HepG2 (cell line): ENCODE measurements around the gene ZP2. TPM values are rescaled to one million over a fixed set of nuclear protein-coding genes. Genes with fewer than 3 reads are reported as not detected.

ENCODE experiments used
- AGO1 ChIP-seq: fragments of 200-400 bp; formaldehyde crosslinking; IDR thresholded peaks from 2 replicates; pipeline ENCODE4 v1.6.1; 2017; ENCODE audit warnings: mild to moderate bottlenecking, low read depth, low read length, moderate library complexity; ENCODE audit not compliant: poor library complexity, severe bottlenecking
- BORCS8-MEF2B ChIP-seq: sonication (generic); formaldehyde crosslinking; IDR thresholded peaks from 2 replicates; pipeline ENCODE4 v1.8.0; 2022; ENCODE audit warnings: mild to moderate bottlenecking, missing genetic modification reagents
- BRCA1 ChIP-seq: sonication (generic); formaldehyde crosslinking; IDR thresholded peaks from 2 replicates; pipeline ENCODE4 v1.4.0; 2020; ENCODE audit warnings: missing genetic modification reagents
- DNMT1 ChIP-seq: sonication (generic); formaldehyde crosslinking; IDR thresholded peaks from 2 replicates; pipeline ENCODE4 v1.5.1; 2020; ENCODE audit warnings: mild to moderate bottlenecking, missing genetic modification reagents
- GATAD1 ChIP-seq: IDR thresholded peaks from 2 replicates; pipeline ENCODE4 v1.6.1; 2016; ENCODE audit warnings: missing genetic modification reagents, missing compliant biosample characterization
- HMG20A ChIP-seq: IDR thresholded peaks from 2 replicates; pipeline ENCODE4 v1.6.1; 2016; ENCODE audit warnings: borderline replicate concordance
- HNRNPL ChIP-seq: fragments of 200-400 bp; formaldehyde crosslinking; IDR thresholded peaks from 2 replicates; pipeline ENCODE4 v1.6.1; 2017; ENCODE audit warnings: mild to moderate bottlenecking, low read depth, low read length
- JARID2 ChIP-seq: sonication (generic); formaldehyde crosslinking; IDR thresholded peaks from 2 replicates; pipeline ENCODE4 v1.8.1; 2023; ENCODE audit warnings: missing genetic modification reagents, inconsistent platforms; ENCODE audit not compliant: insufficient replicate concordance
- KDM6A ChIP-seq: IDR thresholded peaks from 2 replicates; pipeline ENCODE4 v1.6.1; 2016; ENCODE audit warnings: low read depth
- MYC ChIP-seq: sonication (generic); formaldehyde crosslinking; IDR thresholded peaks from 2 replicates; pipeline ENCODE4 v1.9.0; 2021; ENCODE audit warnings: missing genetic modification reagents, borderline replicate concordance
- NBN ChIP-seq: fragments of 450-650 bp; conservative IDR thresholded peaks from 2 replicates; pipeline ENCODE4 v1.6.1; 2017
- NFKBIZ ChIP-seq: IDR thresholded peaks from 2 replicates; pipeline ENCODE4 v1.6.1; 2018; ENCODE audit warnings: missing genetic modification reagents, missing compliant biosample characterization
- NFRKB ChIP-seq: fragments of 450-650 bp; IDR thresholded peaks from 2 replicates; pipeline ENCODE4 v1.6.1; 2017
- NFYB ChIP-seq: sonication (generic); formaldehyde crosslinking; IDR thresholded peaks from 2 replicates; pipeline ENCODE4 v1.4.0; 2020; ENCODE audit warnings: missing genetic modification reagents
- RARG ChIP-seq: sonication (generic); formaldehyde crosslinking; IDR thresholded peaks from 2 replicates; pipeline ENCODE4 v1.4.0; 2020; ENCODE audit warnings: low read depth, mild to moderate bottlenecking, missing genetic modification reagents
- RNF2 ChIP-seq: fragments of 450-650 bp; conservative IDR thresholded peaks from 2 replicates; pipeline ENCODE4 v1.6.1; 2016; ENCODE audit warnings: low read depth
- RORA ChIP-seq: sonication (generic); formaldehyde crosslinking; IDR thresholded peaks from 2 replicates; pipeline ENCODE4 v1.5.0; 2020; ENCODE audit warnings: mild to moderate bottlenecking, missing genetic modification reagents, moderate library complexity
- SCMH1 ChIP-seq: sonication (generic); formaldehyde crosslinking; IDR thresholded peaks from 2 replicates; pipeline ENCODE4 v1.9.0; 2021; ENCODE audit warnings: missing genetic modification reagents, mild to moderate bottlenecking, borderline replicate concordance
- SIN3A ChIP-seq: IDR thresholded peaks from 2 replicates; pipeline ENCODE4 v1.6.1; 2011; ENCODE audit warnings: low read depth, mild to moderate bottlenecking, control low read depth, low read length, borderline replicate concordance
- SP5 ChIP-seq: IDR thresholded peaks from 2 replicates; pipeline ENCODE4 v1.6.1; 2016; ENCODE audit warnings: low read depth, borderline replicate concordance
- THYN1 ChIP-seq: sonication (generic); formaldehyde crosslinking; IDR thresholded peaks from 2 replicates; pipeline ENCODE4 v1.8.1; 2023; ENCODE audit warnings: low read depth, mild to moderate bottlenecking, moderate library complexity, missing genetic modification reagents, borderline replicate concordance
- TOPORS ChIP-seq: sonication (generic); formaldehyde crosslinking; IDR thresholded peaks from 2 replicates; pipeline ENCODE4 v1.8.0; 2023; ENCODE audit warnings: mild to moderate bottlenecking, missing genetic modification reagents
- ZFP36 ChIP-seq: fragments of 150-350 bp; IDR thresholded peaks from 2 replicates; pipeline ENCODE4 v1.6.1; 2018; ENCODE audit warnings: borderline replicate concordance, low read length, low read depth; ENCODE audit not compliant: partially characterized antibody
- ZNF232 ChIP-seq: sonication (generic); formaldehyde crosslinking; IDR thresholded peaks from 2 replicates; pipeline ENCODE4 v1.4.0; 2020; ENCODE audit warnings: missing genetic modification reagents, borderline replicate concordance
- ZNF260 ChIP-seq: sonication (generic); formaldehyde crosslinking; IDR thresholded peaks from 2 replicates; pipeline ENCODE4 v1.4.0; 2020; ENCODE audit warnings: missing genetic modification reagents, low read depth, mild to moderate bottlenecking, borderline replicate concordance
- ZNF3 ChIP-seq: IDR thresholded peaks from 2 replicates; pipeline ENCODE4 v1.7.0; 2017; ENCODE audit warnings: inconsistent platforms
- ZNF33B ChIP-seq: sonication (generic); formaldehyde crosslinking; IDR thresholded peaks from 2 replicates; pipeline ENCODE4 v1.5.1; 2020; ENCODE audit warnings: mild to moderate bottlenecking, missing genetic modification reagents
- ZNF501 ChIP-seq: sonication (generic); formaldehyde crosslinking; IDR thresholded peaks from 2 replicates; pipeline ENCODE4 v1.5.1; 2020; ENCODE audit warnings: mild to moderate bottlenecking, moderate library complexity, missing genetic modification reagents
- ZNF773 ChIP-seq: sonication (generic); formaldehyde crosslinking; IDR thresholded peaks from 2 replicates; pipeline ENCODE4 v1.4.0; 2020; ENCODE audit warnings: missing genetic modification reagents, borderline replicate concordance
- ZNF780A ChIP-seq: sonication (generic); formaldehyde crosslinking; IDR thresholded peaks from 2 replicates; pipeline ENCODE4 v1.8.0; 2022; ENCODE audit warnings: mild to moderate bottlenecking, missing genetic modification reagents, moderate library complexity
- ZSCAN12 ChIP-seq: sonication (generic); formaldehyde crosslinking; IDR thresholded peaks from 2 replicates; pipeline ENCODE4 v1.9.0; 2021; ENCODE audit warnings: mild to moderate bottlenecking, missing genetic modification reagents
- ZSCAN30 ChIP-seq: sonication (generic); formaldehyde crosslinking; IDR thresholded peaks from 2 replicates; pipeline ENCODE4 v1.5.0; 2020; ENCODE audit warnings: mild to moderate bottlenecking, missing genetic modification reagents
- polyA plus RNA-seq, 8 experiments: library from polyadenylated mRNA; depleted of rRNA in 3 of 8; stranded (reverse) in 7 of 8; unstranded in 1 of 8; fragments of >200 nt; fragmentation: Illumina TruSeq in 4 of 8; extraction: Trizol in 4 of 8; gene quantifications; 2 replicates each; pipeline versions ENCODE4 v1.2.1 to v1.2.3, GENCODE V29; 2011 to 2016; ENCODE audit warnings: low read depth in 4 of 8, missing spikeins in 1 of 8, mixed read lengths in 1 of 8; ENCODE audit not compliant: insufficient read depth in 1 of 8
- total RNA-seq, 5 experiments: library from RNA; depleted of rRNA; stranded (reverse); fragments of >200 nt; fragmentation: Illumina TruSeq; extraction: Trizol; gene quantifications; 2 replicates each; pipeline ENCODE4 v1.2.3, GENCODE V29; 2016; ENCODE audit warnings: low read depth in 1 of 5
- TF ChIP-seq, protein P1 (sequence below): sonication (generic); formaldehyde crosslinking; IDR thresholded peaks from 2 replicates; pipeline ENCODE4 v1.8.1; 2023; ENCODE audit warnings: missing genetic modification reagents, mild to moderate bottlenecking, borderline replicate concordance
- TF ChIP-seq, protein P2 (sequence below): sonication (generic); formaldehyde crosslinking; IDR thresholded peaks from 2 replicates; pipeline ENCODE4 v1.5.0; 2020; ENCODE audit warnings: missing genetic modification reagents

Gene ZP2
- total and polyA plus RNA-seq, 2 of the 13 experiments (the other 11 are each of a cell fraction or from before 2014, with no cell fraction given), result not detected

DNA sequence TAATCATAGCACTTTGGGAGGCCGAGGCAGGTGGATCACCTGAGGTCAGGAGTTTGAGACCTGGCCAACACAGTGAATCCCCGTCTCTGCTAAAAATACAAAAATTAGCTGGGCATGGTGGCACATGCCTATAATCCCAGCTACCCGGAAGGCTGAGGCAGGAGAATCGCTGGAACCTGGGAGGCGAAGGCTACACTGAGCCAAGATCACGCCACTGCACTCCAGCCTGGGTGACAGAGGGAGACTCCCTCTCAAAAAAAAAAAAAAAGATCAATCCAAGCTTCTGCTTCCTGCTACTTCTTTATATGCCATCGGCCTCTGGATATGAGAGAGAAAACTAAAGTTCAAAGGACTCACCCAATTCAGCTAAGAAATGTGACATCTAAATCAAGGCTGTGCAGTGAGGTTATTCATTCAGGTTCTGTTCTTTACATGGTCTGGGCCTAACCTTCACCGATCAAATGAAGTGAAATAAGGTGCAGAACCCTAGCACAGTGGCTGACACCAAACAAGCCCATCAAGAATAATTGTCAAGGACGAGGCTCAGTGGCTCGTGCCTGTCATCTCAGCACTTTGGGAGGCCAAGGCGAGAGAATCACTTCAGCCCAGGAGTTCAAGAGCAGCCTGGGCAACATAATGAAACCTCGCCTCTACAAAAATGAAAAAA is 25.6 kb downstream of the ZP2 start (continued):
- TF ChIP-seq RORA (CRISPR knock-in tag) (no peak), ZNF33B (CRISPR knock-in tag) (no peak), RARG (no peak), DNMT1 (CRISPR knock-in tag) (no peak), SP5 (CRISPR knock-in tag) (no peak), SIN3A (no peak), ZNF3 (CRISPR knock-in tag) (no peak), SCMH1 (no peak), KDM6A (CRISPR knock-in tag) (no peak), GATAD1 (CRISPR knock-in tag) (no peak), THYN1 (CRISPR knock-in tag) (no peak), MYC (no peak), AGO1 (no peak), ZNF260 (CRISPR knock-in tag) (no peak), ZNF773 (CRISPR knock-in tag) (no peak), TOPORS (CRISPR knock-in tag) (no peak), NBN (no peak), NFYB (CRISPR knock-in tag) (no peak), ZSCAN12 (no peak), BORCS8-MEF2B (CRISPR knock-in tag) (0 out of 2 replicates have a peak, but pooled peaks have one; percentile 25), ZFP36 (no peak), BRCA1 (CRISPR knock-in tag) (0 out of 2 replicates have a peak, but pooled peaks have one; percentile 22), NFRKB (no peak), ZNF232 (CRISPR knock-in tag) (no peak), ZSCAN30 (CRISPR knock-in tag) (no peak), HMG20A (no peak), NFKBIZ (no peak), ZNF501 (CRISPR knock-in tag) (0 out of 2 replicates have a peak, but pooled peaks have one; percentile 19), HNRNPL (no peak), ZNF780A (CRISPR knock-in tag) (no peak), RNF2 (no peak), JARID2 (no peak)
- TF ChIP-seq, protein P1, sequence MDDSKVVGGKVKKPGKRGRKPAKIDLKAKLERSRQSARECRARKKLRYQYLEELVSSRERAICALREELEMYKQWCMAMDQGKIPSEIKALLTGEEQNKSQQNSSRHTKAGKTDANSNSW, result no peak
- TF ChIP-seq, protein P2, sequence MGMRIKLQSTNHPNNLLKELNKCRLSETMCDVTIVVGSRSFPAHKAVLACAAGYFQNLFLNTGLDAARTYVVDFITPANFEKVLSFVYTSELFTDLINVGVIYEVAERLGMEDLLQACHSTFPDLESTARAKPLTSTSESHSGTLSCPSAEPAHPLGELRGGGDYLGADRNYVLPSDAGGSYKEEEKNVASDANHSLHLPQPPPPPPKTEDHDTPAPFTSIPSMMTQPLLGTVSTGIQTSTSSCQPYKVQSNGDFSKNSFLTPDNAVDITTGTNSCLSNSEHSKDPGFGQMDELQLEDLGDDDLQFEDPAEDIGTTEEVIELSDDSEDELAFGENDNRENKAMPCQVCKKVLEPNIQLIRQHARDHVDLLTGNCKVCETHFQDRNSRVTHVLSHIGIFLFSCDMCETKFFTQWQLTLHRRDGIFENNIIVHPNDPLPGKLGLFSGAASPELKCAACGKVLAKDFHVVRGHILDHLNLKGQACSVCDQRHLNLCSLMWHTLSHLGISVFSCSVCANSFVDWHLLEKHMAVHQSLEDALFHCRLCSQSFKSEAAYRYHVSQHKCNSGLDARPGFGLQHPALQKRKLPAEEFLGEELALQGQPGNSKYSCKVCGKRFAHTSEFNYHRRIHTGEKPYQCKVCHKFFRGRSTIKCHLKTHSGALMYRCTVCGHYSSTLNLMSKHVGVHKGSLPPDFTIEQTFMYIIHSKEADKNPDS, result no peak
